Dedifferentiated amniotic fluid mesenchymal stem cell (primary cell): ENCODE measurements around the gene ACSM5.
"Not testable (repeated sequence)": the region's sequence is repeated elsewhere in the genome, so short reads cannot be mapped to it uniquely, and the experiment has no call there.

Experiments used
- DNase-seq: peaks from one replicate; pipeline ENCODE4 v3.0.0-alpha.2; 2016; ENCODE audit errors: extremely low spot score

Gene ACSM5

GRCh38 chr16:20399185-20399584 lies 10.1 kb upstream of the ACSM5 start:
- DNase-seq, result no peak

GRCh38 chr16:20401066-20401465 lies 8.3 kb upstream of the ACSM5 start:
- DNase-seq, result no peak

- no peak for DNase-seq
Measured at GRCh38 chr16:20401475-20402016, 7.8 kb upstream of the ACSM5 start.

- DNase-seq, result no peak
Measured at GRCh38 chr16:20402651-20403050, 6.7 kb upstream of the ACSM5 start.

- no peak for DNase-seq
Measured at GRCh38 chr16:20404637-20405036, 4.7 kb upstream of the ACSM5 start, which contains the start of gene PDILT. PDILT (minus strand) TSS chr16:20404737; CDS start chr16:20399300, 5,437 bp downstream.

- DNase-seq, result no peak
Measured at GRCh38 chr16:20410121-20410723, 888 bp downstream of the ACSM5 start.

GRCh38 chr16:20411055-20411454 lies 1.7 kb downstream of the ACSM5 start:
- no peak for DNase-seq

- no peak for DNase-seq
Measured at GRCh38 chr16:20415541-20415940, 6.2 kb downstream of the ACSM5 start.

- not testable (repeated sequence) for DNase-seq
Measured at GRCh38 chr16:20419093-20419492, 9.8 kb downstream of the ACSM5 start.

GRCh38 chr16:20421748-20422147 lies 12.4 kb downstream of the ACSM5 start:
- DNase-seq, result not testable (repeated sequence)

GRCh38 chr16:20423772-20424128 lies 14.4 kb downstream of the ACSM5 start:
- DNase-seq, result not testable (repeated sequence)

- no peak for DNase-seq
Measured at GRCh38 chr16:20424129-20424866, 15.0 kb downstream of the ACSM5 start.

GRCh38 chr16:20427401-20427797 lies 18.1 kb downstream of the ACSM5 start:
- DNase-seq, result not testable (repeated sequence)

GRCh38 chr16:20429499-20429898 lies 20.2 kb downstream of the ACSM5 start:
- not testable (repeated sequence) for DNase-seq

- not testable (repeated sequence) for DNase-seq
Measured at GRCh38 chr16:20430480-20430879, 21.1 kb downstream of the ACSM5 start.

- DNase-seq, result no peak
Measured at GRCh38 chr16:20430948-20431347, 21.6 kb downstream of the ACSM5 start.

GRCh38 chr16:20438950-20439349 lies 29.6 kb downstream of the ACSM5 start:
- not testable (repeated sequence) for DNase-seq

GRCh38 chr16:20439820-20440231 lies 30.5 kb downstream of the ACSM5 start:
- not testable (repeated sequence) for DNase-seq

GRCh38 chr16:20440731-20441130 lies 31.4 kb downstream of the ACSM5 start:
- not testable (repeated sequence) for DNase-seq

GRCh38 chr16:20441191-20441590 lies 31.9 kb downstream of the ACSM5 start:
- DNase-seq, result no peak

GRCh38 chr16:20441859-20442258 lies 32.5 kb downstream of the ACSM5 start:
- not testable (repeated sequence) for DNase-seq

GRCh38 chr16:20446652-20447393 lies 37.5 kb downstream of the ACSM5 start:
- DNase-seq, result not testable (repeated sequence)
